Stomach (tissue), 4 donors: ENCODE measurements around the gene STK38.

Source experiments
- CTCF ChIP-seq, 7 experiments: fragments of 450-650 bp in 4 of 7; fragments of 200-600 bp in 3 of 7; sonication (generic) in 3 of 7; IDR thresholded peaks; one replicate each; pipeline ENCODE4 v1.5.1; 2016 to 2019; ENCODE audit warnings: antibody characterized with exemption in 7 of 7, control low read depth in 2 of 7, mild to moderate bottlenecking in 1 of 7
- POLR2A ChIP-seq, 4 donors: fragments of 450-650 bp; IDR thresholded peaks; one replicate each; pipeline ENCODE4 v1.6.1; 2016; ENCODE audit warnings: antibody characterized with exemption in 4 of 4, control low read depth in 2 of 4, mild to moderate bottlenecking in 1 of 4, moderate library complexity in 1 of 4
- POLR2AphosphoS5 ChIP-seq, 3 donors: sonication (generic); formaldehyde crosslinking; IDR thresholded peaks; one replicate each; pipeline ENCODE4 v1.6.1; 2016; ENCODE audit warnings: antibody characterized with exemption in 3 of 3

- TF ChIP-seq CTCF (IDR thresholded peaks at IDR 0.05), result no peak
- no peak for TF ChIP-seq POLR2A (IDR thresholded peaks at IDR 0.05)
- TF ChIP-seq POLR2AphosphoS5 (IDR thresholded peaks at IDR 0.05), result no peak
Observed at GRCh38 chr6:36493319-36493718, 54.0 kb downstream of the STK38 start.
